ENCODE data around the gene MEI4. TPM values are rescaled to one million over a fixed set of nuclear protein-coding genes. Genes with fewer than 3 reads are reported as not detected.

The MEI4 gene
- total and polyA plus RNA-seq, 2 of the 13 experiments (the other 11 are each of a cell fraction or from before 2014, with no cell fraction given): not detected

DNA sequence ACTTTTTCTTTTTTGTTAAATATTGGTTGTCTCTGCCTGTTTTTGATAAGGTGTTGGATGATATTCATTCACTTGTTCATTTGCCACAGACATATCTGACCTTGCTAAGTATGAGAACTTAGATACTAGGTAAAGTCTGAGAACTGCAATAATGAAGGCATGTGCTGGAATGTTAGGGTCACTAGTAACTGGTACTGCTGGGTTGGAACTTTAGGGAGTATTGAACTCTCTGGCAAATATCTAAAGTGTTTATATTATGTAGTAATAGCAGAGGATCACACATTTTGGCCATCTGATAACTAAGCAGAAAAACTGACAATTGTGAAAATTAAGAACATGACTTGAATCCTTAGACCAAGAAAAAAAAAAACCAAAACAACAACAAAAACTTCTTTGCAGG is 162.7 kb downstream of the MEI4 start:
- intact Hi-C loops (cut with micrococcal nuclease; ENCODE audit: unreplicated experiment): no loop called here
- no peak overlapping the region for H3K4me2 ChIP-seq (ENCODE audit: low read depth, low read length)
- POLR2A ChIA-PET: no interaction called here
- DNase-seq (ENCODE audit: low spot score) (no peak), FAIRE-seq (no peak), ATAC-seq (no peak)
- H2AFZ ChIP-seq (ENCODE audit: low read length): no peak overlapping the region
- H3K4me3 ChIP-seq (replicated peaks in 1 of 3; ENCODE audit: insufficient read depth in 1 of 3, low read depth in 2 of 3, low read length in 3 of 3): no peak overlapping the region
- H3K27ac ChIP-seq (ENCODE audit: extremely low read length, insufficient read depth, low read length): no peak overlapping the region
- TF ChIP-seq ZKSCAN8 (CRISPR knock-in tag; IDR thresholded peaks at IDR 0.05; ENCODE audit: borderline replicate concordance): no peak
- no peak for TF ChIP-seq ARNT (IDR thresholded peaks at IDR 0.05)
- TF ChIP-seq ZNF562 (CRISPR knock-in tag; IDR thresholded peaks at IDR 0.05; ENCODE audit: borderline replicate concordance): no peak
- no peak for TF ChIP-seq TFE3 (CRISPR knock-in tag; IDR thresholded peaks at IDR 0.05)
- TF ChIP-seq ZNF251 (CRISPR knock-in tag; IDR thresholded peaks at IDR 0.05): no peak
- TF ChIP-seq TAF1 (CRISPR knock-in tag; IDR thresholded peaks at IDR 0.05): no peak
- TF ChIP-seq ZNF792 (CRISPR knock-in tag; IDR thresholded peaks at IDR 0.05): no peak
- no peak for TF ChIP-seq ZNF180 (CRISPR knock-in tag; IDR thresholded peaks at IDR 0.05; ENCODE audit: borderline replicate concordance, low read depth)
- TF ChIP-seq HNF4G (IDR thresholded peaks at IDR 0.05; ENCODE audit: borderline replicate concordance, low read depth, low read length): no peak
- TF ChIP-seq HNF4G (CRISPR knock-in tag; IDR thresholded peaks at IDR 0.05; ENCODE audit: borderline replicate concordance, low read depth): no peak
- no peak for TF ChIP-seq ZNF556 (CRISPR knock-in tag; IDR thresholded peaks at IDR 0.05; ENCODE audit: borderline replicate concordance)
- H3K4me1 ChIP-seq (ENCODE audit: insufficient read depth, low read length): peaks cover 25% of the 10 kb centered on the region
- no peak overlapping the region for H3K9ac ChIP-seq (ENCODE audit: insufficient read depth, low read depth, low read length)
- BruUV-seq (replicated peaks): no TSS peak
- no peaks in the 10 kb centered on the region for H4K20me1 ChIP-seq (ENCODE audit: insufficient read depth, low read length)
- no peaks in the 10 kb centered on the region for H3K27me3 ChIP-seq (ENCODE audit: control insufficient read depth in 1 of 2, insufficient read depth in 2 of 2, low read length in 2 of 2)
- CTCF ChIA-PET (ENCODE audit: low intra/inter-chr PET ratio, low total read pairs): no interaction called here
- in situ Hi-C loops (cut with HindIII; ENCODE audit: extremely low pct_ligation_motif_present, low pct_unique_long_range_greater_than_20kb): no loop called here
- H3K79me2 ChIP-seq (ENCODE audit: insufficient read depth, low read length): no peaks in the 10 kb centered on the region
- no peaks in the 10 kb centered on the region for H3K9me3 ChIP-seq (ENCODE audit: low read length)
- no peaks in the 10 kb centered on the region for H3K36me3 ChIP-seq (replicated peaks in 1 of 2; ENCODE audit: control insufficient read depth in 1 of 2, insufficient read depth in 2 of 2, low read length in 2 of 2)

Measured in HepG2 (cell line).